ENCODE results near the gene MACROD2.

Gene MACROD2

DNA sequence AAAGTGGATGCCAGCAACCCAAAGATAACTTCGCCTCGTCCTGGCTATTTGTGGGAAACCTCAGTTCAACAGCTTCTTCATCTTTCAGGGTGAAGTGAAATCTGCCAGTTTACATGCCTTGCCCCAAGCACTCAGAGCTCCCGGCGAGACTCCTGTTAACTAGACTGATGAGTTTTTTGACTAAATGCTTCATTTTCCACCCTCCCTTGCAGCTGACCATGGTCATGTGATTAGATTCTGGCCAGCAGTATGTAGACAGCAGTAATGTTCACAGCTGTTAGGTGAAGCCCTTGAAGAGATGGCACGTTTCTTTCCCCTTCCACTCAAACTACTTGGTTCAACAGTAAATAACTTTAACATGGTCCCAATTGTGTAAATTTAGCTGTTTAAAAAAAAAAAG, 1060.9 kb downstream of the MACROD2 start:
- no peak for TF ChIP-seq CTCF (IDR thresholded peaks at IDR 0.05)
- Histone ChIP-seq H3K4me3 (ENCODE audit: low read depth in 1 of 2, low read length in 1 of 2) (no peak overlapping the region), H3K9me3 (no peaks in the 10 kb centered on the region), H3K27ac (no peak overlapping the region), H3K27me3 (no peaks in the 10 kb centered on the region), H3K4me1 (ENCODE audit: control insufficient read depth in 1 of 2, insufficient read depth in 1 of 2, low read depth in 1 of 2, low read length in 1 of 2) (no peaks in the 10 kb centered on the region), H3K36me3 (no peaks in the 10 kb centered on the region)

DNA sequence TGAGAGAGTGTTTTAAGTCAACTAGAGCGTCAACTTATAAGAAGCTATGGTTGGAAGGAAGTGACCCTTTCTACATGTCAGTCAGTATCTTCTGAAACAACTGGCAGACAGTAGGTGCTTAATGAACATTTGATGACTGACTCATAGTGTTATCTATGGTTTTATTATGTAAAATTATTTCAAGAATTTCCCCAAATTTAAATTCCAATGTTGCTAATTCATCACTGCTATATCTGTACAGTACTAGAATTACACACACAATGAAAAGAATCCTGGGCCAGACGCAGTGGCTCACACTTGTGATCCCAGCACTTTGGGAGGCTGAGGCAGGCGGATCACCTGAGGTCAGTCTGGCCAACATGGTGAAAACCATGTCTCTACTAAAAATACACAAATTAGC, 1063.5 kb downstream of the MACROD2 start:
- TF ChIP-seq CTCF (IDR thresholded peaks at IDR 0.05) = no peak
- H3K9me3 ChIP-seq = no peaks in the 10 kb centered on the region

DNA sequence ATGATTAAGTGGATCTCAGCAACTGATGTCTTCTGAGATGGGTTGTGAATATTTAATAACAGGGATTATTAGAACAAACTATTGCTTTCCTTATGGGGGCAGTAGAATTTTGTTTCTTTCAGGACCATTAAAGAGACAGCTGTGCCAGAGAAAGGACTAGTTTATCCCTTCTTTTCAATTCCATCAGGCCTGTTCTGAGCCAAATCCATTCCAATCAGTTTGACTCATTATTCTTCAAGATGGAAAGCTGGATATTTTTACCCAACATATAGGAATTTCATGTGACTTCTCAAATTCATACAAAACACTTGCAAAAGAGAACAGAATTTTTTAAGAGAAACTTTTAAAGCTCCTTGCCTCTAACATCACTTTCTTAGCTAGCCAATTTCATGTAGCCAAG, 1064.1 kb downstream of the MACROD2 start:
- H3K4me3 ChIP-seq (ENCODE audit: low read depth in 1 of 2, low read length in 1 of 2) = no peak overlapping the region
- no peaks in the 10 kb centered on the region for H3K4me1 ChIP-seq (ENCODE audit: control insufficient read depth in 1 of 2, insufficient read depth in 1 of 2, low read depth in 1 of 2, low read length in 1 of 2)
- no peak for TF ChIP-seq CTCF (IDR thresholded peaks at IDR 0.05)
- H3K9me3 ChIP-seq = no peaks in the 10 kb centered on the region
- H3K27me3 ChIP-seq = no peaks in the 10 kb centered on the region
- no peak overlapping the region for H3K27ac ChIP-seq
- no peaks in the 10 kb centered on the region for H3K36me3 ChIP-seq

More for the DNA sequence above, 1063.5 kb downstream of the MACROD2 start:
- no peaks in the 10 kb centered on the region for H3K36me3 ChIP-seq
- H3K27ac ChIP-seq = no peak overlapping the region
- H3K4me1 ChIP-seq (ENCODE audit: control insufficient read depth in 1 of 2, insufficient read depth in 1 of 2, low read depth in 1 of 2, low read length in 1 of 2) = no peaks in the 10 kb centered on the region
- no peak overlapping the region for H3K4me3 ChIP-seq (ENCODE audit: low read depth in 1 of 2, low read length in 1 of 2)
- no peaks in the 10 kb centered on the region for H3K27me3 ChIP-seq

GRCh38 chr20:15060265-15061060, 1065.1 kb downstream of the MACROD2 start:
- no peak overlapping the region for H3K4me3 ChIP-seq (ENCODE audit: low read depth in 1 of 2, low read length in 1 of 2)
- no peak for TF ChIP-seq CTCF (IDR thresholded peaks at IDR 0.05)
- no peaks in the 10 kb centered on the region for H3K27me3 ChIP-seq
- no peaks in the 10 kb centered on the region for H3K4me1 ChIP-seq (ENCODE audit: control insufficient read depth in 1 of 2, insufficient read depth in 1 of 2, low read depth in 1 of 2, low read length in 1 of 2)
- H3K36me3 ChIP-seq = no peaks in the 10 kb centered on the region
- no peak overlapping the region for H3K27ac ChIP-seq
- H3K9me3 ChIP-seq = no peaks in the 10 kb centered on the region

GRCh38 chr20:15061061-15061430, 1065.7 kb downstream of the MACROD2 start:
- no peaks in the 10 kb centered on the region for H3K9me3 ChIP-seq
- no peak for TF ChIP-seq CTCF (IDR thresholded peaks at IDR 0.05)
- no peak overlapping the region for H3K27ac ChIP-seq
- no peak overlapping the region for H3K4me3 ChIP-seq (ENCODE audit: low read depth in 1 of 2, low read length in 1 of 2)
- H3K36me3 ChIP-seq = no peaks in the 10 kb centered on the region
- H3K4me1 ChIP-seq (ENCODE audit: control insufficient read depth in 1 of 2, insufficient read depth in 1 of 2, low read depth in 1 of 2, low read length in 1 of 2) = no peaks in the 10 kb centered on the region
- no peaks in the 10 kb centered on the region for H3K27me3 ChIP-seq
